GM10266 (cell line): ENCODE results near the gene GDI1.

Experiments
- DNase-seq: peaks from one replicate; pipeline ENCODE4 v3.0.0; 2012; ENCODE audit errors: extremely low spot score
- CTCF ChIP-seq: IDR thresholded peaks from 2 replicates; pipeline ENCODE4 v1.5.1; 2012; ENCODE audit warnings: mild to moderate bottlenecking, low read depth; ENCODE audit not compliant: control insufficient read depth, insufficient read depth; ENCODE audit errors: missing control alignments

Gene GDI1

DNA sequence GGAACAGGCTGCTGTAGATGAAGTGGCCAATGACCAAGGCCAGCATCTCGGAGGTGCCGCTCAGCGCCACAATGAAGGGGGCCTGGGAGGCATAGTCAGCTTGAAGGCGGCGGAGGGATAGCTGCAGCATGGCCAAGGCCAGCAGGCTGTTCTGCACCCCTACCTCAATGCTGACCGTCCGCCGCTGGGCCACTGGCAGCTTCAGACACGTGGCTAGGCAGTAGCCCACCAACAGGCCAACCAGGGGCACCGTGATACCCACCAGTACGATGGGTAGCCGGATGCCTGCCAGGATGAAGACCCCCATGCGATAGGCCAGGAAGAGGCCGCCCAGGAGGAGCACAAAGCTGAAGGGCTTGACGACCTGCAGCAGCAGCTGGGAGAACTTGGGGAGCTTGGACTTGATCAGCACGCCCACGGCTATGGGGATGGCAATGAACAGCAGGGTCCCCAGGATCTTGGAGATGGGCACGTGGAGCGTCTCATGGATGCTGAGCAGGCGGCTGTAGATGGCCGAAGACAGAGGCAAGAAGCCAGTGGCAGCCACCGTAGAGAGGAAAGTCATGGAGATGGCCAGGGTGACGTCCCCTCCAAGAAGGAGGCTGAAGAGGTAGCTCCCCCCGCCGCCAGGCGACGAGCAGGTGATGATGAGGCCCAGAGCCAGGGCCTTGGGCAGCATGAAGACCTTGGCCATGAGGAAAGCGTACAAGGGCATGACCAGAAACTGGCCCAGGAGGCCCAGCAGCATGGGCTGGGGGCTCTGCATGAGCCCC, 50.8 kb downstream of the GDI1 start:
- DNase-seq = no peak
- no peak for TF ChIP-seq CTCF

DNA sequence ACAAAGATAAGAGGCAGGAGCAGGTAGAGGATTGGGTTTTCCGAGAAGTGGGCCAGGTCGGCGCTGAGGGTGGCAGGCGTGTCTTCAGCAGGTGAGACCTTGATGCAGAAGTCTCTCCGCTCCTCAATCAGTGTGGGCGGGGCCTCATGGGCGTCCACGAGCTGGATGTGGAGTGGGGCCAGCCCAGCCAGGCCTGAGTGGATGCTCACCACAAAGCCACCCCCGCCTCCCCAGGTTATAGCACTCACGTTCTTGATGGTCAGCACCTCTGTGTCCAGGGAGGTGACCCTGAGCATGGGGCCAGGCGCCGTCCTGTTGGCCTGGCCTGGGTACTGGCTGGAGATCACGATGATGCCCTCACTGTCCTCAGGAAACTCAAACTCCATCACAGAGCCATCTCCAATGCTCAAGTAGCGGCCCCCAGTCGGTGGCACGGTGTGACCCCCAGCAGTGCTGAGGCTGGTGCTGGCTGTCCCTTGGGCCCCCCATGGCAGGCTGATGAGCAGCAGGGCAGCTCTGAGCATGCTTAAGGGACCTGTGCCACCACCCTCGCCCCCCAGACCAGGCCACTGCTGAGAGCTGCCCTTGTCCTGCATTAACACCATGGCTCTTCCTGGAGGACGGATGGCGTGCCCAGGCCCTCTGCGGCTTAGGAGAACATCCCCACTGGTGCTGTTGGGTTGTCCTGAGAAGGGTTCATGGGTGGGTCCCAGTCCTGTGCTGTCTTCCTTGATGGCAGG, 51.6 kb downstream of the GDI1 start:
- DNase-seq = no peak
- no peak for TF ChIP-seq CTCF

GRCh38 chrX:154489182-154489581, 52.2 kb downstream of the GDI1 start:
- no peak for TF ChIP-seq CTCF
- no peak for DNase-seq

DNA sequence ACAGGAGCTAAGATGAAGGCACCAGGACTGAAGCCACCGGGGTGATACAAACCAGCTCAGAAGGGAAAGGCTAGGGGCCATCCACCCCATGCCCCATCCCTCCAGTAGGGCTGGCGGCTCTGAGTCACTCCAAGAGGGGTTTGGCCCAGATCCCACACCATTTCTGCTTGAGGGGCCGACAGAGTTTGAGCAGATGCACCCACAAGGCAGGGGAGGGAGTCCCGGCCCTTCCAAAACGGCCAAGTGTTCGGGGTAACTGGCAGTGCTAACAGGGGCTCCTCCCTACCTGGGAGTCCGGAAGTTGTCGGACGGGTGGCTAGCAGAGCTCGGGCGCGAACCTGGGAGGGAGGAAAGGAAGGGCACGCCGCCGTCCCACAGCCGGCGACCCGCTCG, 53.1 kb downstream of the GDI1 start:
- TF ChIP-seq CTCF = no peak
- peak; percentile 26 for DNase-seq

GRCh38 chrX:154490414-154491083, 53.6 kb downstream of the GDI1 start, which contains the start of gene SLC10A3:
TSS of gene SLC10A3 (minus strand) at chrX:154490629. CDS start at chrX:154488940, 1,689 bp downstream.
- TF ChIP-seq CTCF = no peak

More at GRCh38 chrX:154490414-154491083, 53.6 kb downstream of the GDI1 start, which contains the start of gene SLC10A3:
- peak; percentile 94 for DNase-seq
